Thoracic aorta endothelial cell (primary cell): ENCODE results near the gene RASAL3. TPM values are rescaled to one million over a fixed set of nuclear protein-coding genes. Genes with fewer than 3 reads are reported as not detected.

Source experiments
- small RNA-seq: library from RNA; depleted of rRNA; stranded (forward); fragments of <200 nt; gene quantifications from one replicate; pipeline ENCODE3, GENCODE V24; 2012
- total RNA-seq: library from RNA; depleted of rRNA; stranded (reverse); fragments of >200 nt; gene quantifications from 2 replicates; pipeline ENCODE4 v1.2.3, GENCODE V29; 2012

The RASAL3 gene
- total RNA-seq, result 0.40 and 2.4 TPM in 2 replicates

GRCh38 chr19:15464394-15465385 is at the start of gene RASAL3:
TSS of gene RASAL3 (minus strand) at chr19:15464544. CDS start at chr19:15464358, 186 bp downstream.

GRCh38 chr19:15508035-15508710 is 43.8 kb upstream of the RASAL3 start, which contains the start of gene CYP4F22:
TSS of gene CYP4F22 (plus strand) at chr19:15508525. CDS start at chr19:15525337, 16,812 bp downstream.

GRCh38 chr19:15479391-15480345 is 15.3 kb upstream of the RASAL3 start, which contains the start of gene PGLYRP2:
TSS of gene PGLYRP2 (minus strand) at chr19:15479501. CDS start at chr19:15479371, 130 bp downstream.

GRCh38 chr19:15449620-15450527 is 14.5 kb downstream of the RASAL3 start, which contains the start of gene WIZ:
TSS of gene WIZ (minus strand) at chr19:15449956. CDS start at chr19:15448307, 1,649 bp downstream.

GRCh38 chr19:15418579-15419412 is 45.5 kb downstream of the RASAL3 start, which contains the start of gene AKAP8L:
TSS of gene AKAP8L (minus strand) at chr19:15418988. CDS start at chr19:15418923, 65 bp downstream.

Small RNA genes within 50 kb of the gene (small RNA-seq; reads per million reads assigned to genes)
- not detected for gene MIR1470

Other genes starting within 250 kb of the RASAL3 start
- gene EPHX3, start 232.1 kb downstream of the RASAL3 start, total RNA-seq, result not detected in 2 replicates
- gene BRD4, start 132.0 kb downstream of the RASAL3 start, total RNA-seq, result 29.4 and 38.1 TPM in 2 replicates
- 22.4 and 22.5 TPM in 2 replicates for gene AKAP8, start 84.8 kb downstream of the RASAL3 start, total RNA-seq
- 56.1 and 62.2 TPM in 2 replicates for gene AKAP8L, start 45.6 kb downstream of the RASAL3 start, total RNA-seq
- gene WIZ, start 14.6 kb downstream of the RASAL3 start, total RNA-seq, result 12.4 and 15.2 TPM in 2 replicates
- not detected in 2 replicates for gene PGLYRP2, start 15.0 kb upstream of the RASAL3 start, total RNA-seq
- not detected in 2 replicates for gene CYP4F22, start 44.0 kb upstream of the RASAL3 start, total RNA-seq
- gene CYP4F8, start 150.7 kb upstream of the RASAL3 start, total RNA-seq, result not detected in 2 replicates
- under 0.01 and 0.07 TPM in 2 replicates for gene CYP4F3, start 176.4 kb upstream of the RASAL3 start, total RNA-seq
- gene CYP4F12, start 208.5 kb upstream of the RASAL3 start, total RNA-seq, result not detected in 2 replicates